LoVo (cell line): ENCODE results near the gene SHISA5.
A peak's percentile ranks its signal among the peaks of the same experiment; 100 is the strongest.
"Not testable (repeated sequence)": the region's sequence is repeated elsewhere in the genome, so short reads cannot be mapped to it uniquely, and the experiment has no call there.

Experiments
- DNase-seq: peaks from one replicate; pipeline ENCODE4 v3.0.0-alpha.2; 2016; ENCODE audit warnings: low spot score

Gene SHISA5, protein sequence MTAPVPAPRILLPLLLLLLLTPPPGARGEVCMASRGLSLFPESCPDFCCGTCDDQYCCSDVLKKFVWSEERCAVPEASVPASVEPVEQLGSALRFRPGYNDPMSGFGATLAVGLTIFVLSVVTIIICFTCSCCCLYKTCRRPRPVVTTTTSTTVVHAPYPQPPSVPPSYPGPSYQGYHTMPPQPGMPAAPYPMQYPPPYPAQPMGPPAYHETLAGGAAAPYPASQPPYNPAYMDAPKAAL

DNA sequence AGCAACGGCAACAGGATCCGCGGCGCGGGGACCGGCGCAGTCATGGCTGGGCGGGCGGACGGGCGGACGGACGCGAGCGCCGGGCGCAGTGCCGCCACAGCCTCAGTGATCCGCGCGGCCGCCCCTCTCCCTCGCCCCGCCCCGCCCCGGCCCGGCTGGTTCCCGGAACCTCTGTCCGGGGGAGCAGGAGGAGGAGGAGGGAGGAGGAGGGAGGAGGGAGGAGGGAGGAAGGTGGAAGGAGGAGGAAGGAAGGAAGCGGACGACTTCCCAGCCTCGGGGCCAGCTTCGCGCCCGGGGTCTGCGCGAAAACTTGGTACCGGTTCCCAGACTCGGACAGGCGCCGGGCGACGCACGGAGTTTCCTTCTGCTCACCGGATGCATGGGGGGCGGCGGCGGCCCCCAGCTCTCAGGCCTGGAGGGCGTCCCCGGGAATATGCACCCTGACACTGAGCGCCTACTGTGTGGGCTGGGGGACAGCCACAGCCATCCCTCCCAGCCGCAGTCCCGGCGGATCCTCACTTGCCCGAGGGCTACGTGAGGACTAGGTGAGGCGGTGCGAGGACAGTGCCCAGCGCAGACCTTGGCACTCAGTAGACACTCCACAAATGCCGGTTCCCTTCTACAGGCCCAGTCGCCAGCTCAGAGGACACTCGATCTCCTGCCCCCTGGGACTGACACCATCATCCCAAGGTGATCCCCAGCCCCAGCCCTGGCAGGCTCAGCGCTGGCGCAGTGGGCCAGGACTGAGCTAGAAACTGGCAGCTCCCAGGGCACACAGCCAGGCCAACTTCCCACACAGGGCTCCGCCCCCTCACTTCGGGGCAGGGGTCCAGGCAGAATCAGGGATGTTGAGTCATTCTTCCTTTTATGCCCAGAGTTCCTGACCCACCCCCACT, at the start of gene SHISA5:
Gene SHISA5 (minus strand): TSS at position 124 of the 896 bp plus-strand sequence. CDS start 80 bp downstream, at position 44.
- peak; percentile 61 for DNase-seq

DNA sequence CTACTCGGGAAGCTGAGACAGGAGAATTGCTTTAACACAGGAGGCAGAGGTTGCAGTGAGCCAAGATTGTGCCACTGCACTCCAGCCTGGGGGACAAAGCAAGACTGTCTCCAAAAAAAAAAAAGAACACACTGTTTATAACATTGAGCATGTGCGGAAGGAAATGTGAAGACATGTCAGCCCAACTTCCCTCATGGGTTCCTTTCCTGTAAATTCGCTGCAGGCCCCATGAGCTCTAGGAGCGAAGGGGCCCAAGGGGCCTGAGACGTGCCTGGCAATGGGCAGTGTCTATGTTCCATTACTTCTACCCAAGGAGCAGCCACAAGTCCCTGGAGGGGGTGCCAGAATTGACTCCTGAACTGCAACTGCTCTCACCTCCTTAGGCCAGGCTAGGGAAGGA, 49.4 kb upstream of the SHISA5 start:
- no peak for DNase-seq

DNA sequence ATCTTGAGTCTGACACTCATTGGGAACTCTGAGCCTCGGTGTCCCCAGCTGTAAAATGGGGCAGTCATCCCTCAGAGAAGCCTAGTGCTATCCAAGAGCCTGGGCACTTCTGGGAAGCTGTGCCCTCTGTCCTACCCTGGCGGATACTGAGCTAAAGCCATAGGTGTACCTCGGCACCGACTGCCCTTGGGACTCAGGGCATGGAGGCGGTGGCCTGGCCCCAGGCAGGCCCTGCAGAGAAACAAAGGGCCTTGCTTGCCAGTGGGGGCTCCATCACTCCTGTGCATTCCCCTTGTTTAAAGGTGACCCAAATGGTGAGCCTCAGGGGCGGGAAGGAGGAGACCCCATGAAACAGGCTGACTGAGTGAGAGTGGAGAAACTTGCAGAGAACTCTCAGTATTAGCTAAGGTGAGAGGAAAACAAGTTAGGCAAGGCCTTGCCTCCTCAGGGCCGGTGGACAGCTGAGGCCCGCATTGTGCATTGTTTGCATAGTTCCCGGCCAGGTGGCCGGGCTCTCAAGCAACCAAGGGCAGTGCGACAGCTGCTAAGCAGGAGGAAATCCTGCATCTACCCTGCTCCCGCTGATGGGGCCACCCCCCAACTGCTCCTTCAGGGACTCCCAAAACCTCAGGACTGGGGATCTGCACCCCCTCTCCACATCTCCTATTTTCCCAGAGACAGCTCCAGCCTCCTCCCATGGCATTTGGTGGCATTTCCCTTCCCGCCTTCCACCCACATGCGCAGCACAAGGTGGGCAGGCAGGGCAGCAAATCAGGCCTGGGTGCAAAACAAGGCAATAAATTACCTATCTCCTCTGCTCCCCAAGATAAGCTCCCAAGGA, 48.4 kb upstream of the SHISA5 start:
- no peak for DNase-seq

DNA sequence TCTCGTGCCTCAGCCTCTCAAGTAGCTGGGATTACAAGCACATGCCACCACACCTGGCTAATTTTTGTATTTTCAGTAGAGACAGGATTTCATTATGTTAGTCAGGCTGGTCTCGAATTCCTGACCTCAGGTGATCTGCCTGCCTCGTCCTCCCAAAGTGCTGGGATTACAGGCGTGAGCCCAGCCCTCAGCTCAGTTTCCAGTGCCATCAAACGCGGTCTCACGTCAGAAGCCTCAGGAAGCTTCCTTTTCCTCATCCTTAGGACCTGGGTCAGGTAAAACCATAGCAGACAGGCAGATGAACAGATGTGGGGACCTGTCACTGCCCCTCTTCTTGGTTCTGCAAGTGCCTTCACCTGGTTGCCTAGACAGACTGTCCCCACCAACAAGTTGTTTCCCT, 47.7 kb upstream of the SHISA5 start:
- DNase-seq, result not testable (repeated sequence)

GRCh38 chr3:48548729-48549705, 45.0 kb upstream of the SHISA5 start:
- peak; percentile 73 for DNase-seq

- no peak for DNase-seq
These were observed 44.2 kb upstream of the SHISA5 start for GRCh38 chr3:48548126-48548525.

DNA sequence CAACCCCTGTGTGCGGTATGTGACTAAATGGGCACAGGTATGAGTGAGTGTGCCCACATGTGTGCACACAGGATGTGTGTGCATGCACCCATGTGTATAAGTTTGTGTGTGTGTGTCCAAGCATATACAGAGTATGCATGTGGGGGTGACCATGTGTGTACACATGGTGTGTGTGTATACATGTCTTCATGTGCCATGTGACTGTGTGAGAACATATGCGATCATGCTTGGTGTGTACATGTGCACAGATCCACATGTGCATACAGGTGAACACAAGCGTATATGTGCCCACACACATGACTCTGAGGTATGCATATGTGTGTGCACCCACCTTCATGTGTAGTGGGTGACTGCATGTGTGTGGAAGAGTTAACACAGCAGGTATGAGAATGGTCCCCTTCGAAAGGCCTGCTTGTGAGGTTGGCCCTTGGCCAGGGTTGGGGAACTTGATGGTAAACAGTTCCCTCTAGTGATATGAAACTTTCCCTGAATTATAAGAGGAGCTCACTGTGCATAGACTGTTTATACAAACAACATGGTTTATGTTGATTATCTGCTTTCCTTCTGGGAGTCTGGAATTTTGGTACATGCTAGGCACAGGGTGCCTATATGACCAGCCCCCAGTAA, 42.3 kb upstream of the SHISA5 start:
- DNase-seq, result no peak

DNA sequence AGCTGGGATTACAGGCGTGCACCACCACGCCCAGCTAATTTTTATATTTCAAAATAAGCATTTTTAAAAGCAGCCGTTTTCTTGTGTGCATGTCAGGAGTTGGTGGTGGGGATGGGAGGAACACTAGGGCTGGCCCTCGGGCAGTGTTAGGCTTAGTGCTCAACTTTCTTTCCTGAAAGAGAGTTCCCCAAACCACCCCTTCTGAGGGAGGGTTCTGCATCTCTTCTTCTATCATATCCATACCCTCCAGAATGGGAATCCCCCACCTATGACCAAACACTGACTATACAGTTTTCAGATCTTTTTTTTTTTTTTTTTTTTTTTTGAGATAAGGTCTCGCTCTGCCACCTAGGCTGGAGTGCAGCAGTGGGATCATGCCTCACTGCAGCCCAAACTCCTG, 40.2 kb upstream of the SHISA5 start:
- no peak for DNase-seq

GRCh38 chr3:48543271-48543866, 39.4 kb upstream of the SHISA5 start:
- DNase-seq, result no peak

GRCh38 chr3:48538451-48538850, 34.5 kb upstream of the SHISA5 start:
- DNase-seq, result no peak

DNA sequence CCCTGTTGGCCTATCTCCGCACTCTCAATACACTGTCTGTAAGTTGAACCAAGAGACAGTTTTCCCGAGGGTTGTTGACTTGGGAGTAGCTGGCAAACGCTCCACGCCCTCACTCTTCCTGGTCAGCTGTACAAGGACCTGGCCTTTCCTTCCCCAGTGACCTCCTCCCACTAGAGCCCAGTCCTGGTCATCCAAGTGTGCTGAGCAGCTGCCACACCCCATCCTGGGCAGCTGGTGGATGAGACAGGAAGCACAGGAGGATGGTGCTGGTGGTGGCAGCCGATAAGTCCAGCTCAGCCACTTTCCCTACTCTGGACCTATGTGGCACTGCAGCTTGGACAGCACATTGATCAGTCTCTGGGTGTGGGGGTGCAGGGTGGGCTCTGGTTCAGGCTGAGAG, 32.8 kb upstream of the SHISA5 start:
- no peak for DNase-seq

DNA sequence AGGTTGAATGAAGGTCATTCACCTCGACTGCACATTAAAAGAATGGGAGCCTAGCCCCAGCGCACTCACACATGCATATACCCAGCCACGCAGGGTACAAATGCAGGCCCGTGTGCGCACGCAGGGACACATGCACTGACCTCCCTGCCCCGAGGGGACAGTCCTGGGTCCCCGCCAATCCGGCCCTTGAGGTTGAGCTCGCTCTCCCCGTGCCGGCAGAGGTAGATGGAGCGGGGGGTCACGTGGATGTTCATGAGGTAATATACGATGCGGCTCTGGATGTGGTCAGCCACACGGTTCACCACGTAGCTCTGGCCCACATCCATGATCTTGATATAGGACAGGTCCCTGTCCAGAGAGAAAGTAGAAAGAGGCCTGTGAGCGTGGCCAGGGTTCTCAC, 32.1 kb upstream of the SHISA5 start:
- DNase-seq, result no peak

DNA sequence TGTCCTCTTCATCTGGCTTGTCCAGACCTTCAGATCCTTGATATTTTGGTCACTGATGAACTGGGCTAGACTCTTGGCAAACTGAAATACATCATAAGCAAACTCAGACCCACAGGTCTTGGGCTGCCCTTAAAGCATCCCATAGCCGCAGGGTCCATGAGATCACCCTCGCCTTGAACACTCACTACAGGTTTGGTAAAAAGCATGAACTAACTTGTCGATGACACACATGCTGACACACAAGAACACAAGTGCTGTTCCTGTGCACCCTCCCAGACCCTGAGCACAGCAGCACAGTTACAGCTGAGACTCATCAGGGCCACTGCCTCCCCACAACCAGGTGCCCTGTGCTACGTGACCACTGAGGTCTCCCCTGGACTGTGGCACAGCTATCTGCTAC, 31.6 kb upstream of the SHISA5 start:
- DNase-seq, result no peak

DNA sequence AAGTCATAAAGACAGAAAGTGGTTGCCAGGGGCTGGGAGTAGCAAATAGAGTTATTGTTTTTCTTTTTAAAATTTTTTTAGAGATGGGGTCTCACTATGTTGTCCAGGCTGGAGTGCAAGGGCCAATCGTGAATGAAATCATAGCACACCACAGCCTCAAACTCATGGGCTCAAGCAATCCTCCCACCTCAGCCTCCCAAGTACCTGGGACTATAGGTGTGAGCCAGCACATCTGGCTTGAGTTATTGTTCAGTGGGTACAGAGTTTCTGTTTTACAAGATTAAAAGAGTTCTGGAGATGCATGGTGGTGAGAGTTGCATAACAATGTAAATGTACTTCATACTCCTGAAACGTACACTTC, 29.0 kb upstream of the SHISA5 start:
- DNase-seq, result no peak

- no peak for DNase-seq
These were observed 28.4 kb upstream of the SHISA5 start for GRCh38 chr3:48532271-48532976.

DNA sequence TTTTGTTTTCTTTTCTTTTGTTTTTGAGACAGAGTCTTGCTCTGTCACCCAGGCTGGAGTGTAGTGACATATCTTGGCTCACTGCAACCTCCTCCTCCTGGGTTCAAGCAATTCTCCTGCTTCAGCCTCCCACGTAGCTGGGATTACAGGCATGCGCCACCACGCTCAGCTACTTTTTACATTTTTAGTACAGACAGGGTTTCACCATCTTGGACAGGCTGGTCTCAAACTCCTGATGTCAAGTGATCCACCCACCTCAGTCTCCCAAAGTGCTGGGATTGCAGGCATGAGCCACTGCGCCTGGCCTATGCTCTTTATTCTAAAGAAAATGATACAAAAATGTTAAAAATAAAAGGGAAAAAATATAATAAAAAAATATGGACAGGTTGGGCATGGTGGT, 26.7 kb upstream of the SHISA5 start:
- DNase-seq, result not testable (repeated sequence)

- no peak for DNase-seq
These were observed 24.8 kb upstream of the SHISA5 start for GRCh38 chr3:48528754-48529153.

GRCh38 chr3:48528048-48528447, 24.1 kb upstream of the SHISA5 start:
- DNase-seq, result no peak

- no peak for DNase-seq
These were observed 21.0 kb upstream of the SHISA5 start for GRCh38 chr3:48524970-48525369.

GRCh38 chr3:48521635-48522034, 17.7 kb upstream of the SHISA5 start:
- DNase-seq, result no peak
